ENCODE measurements around the gene TOGARAM2. TPM values are rescaled to one million over a fixed set of nuclear protein-coding genes. Genes with fewer than 3 reads are reported as not detected.

Gene TOGARAM2
- total and polyA plus RNA-seq, 2 of the 8 experiments (the other 6 are each of a cell fraction or from before 2014, with no cell fraction given), result 0.42 to 1.4 TPM

GRCh38 chr2:29021886-29022285 lies 40.8 kb downstream of the TOGARAM2 start:
- H3K14ac ChIP-seq (ENCODE audit: insufficient read length), result no peak overlapping the region

More at GRCh38 chr2:29021886-29022285, 40.8 kb downstream of the TOGARAM2 start:
- Histone ChIP-seq H3K4ac (replicated peaks; ENCODE audit: insufficient read length, low read depth, low read length) (no peak overlapping the region), H3K4me1 (replicated peaks in 1 of 4; ENCODE audit: control insufficient read depth in 3 of 4, insufficient read depth in 4 of 4, low read length in 3 of 4) (peaks cover 0 to 6% (median 3%) of the 10 kb centered on the region in 4 experiments; a peak in 4 of 7 replicates), H3K27ac (ENCODE audit: low read depth, low read length) (no peak overlapping the region), H2BK120ac (replicated peaks; ENCODE audit: low read depth, low read length) (no peak overlapping the region), H3K23ac (ENCODE audit: insufficient read length) (no peak overlapping the region), H2AK5ac (ENCODE audit: low read depth, low read length) (no peak overlapping the region), H2BK20ac (ENCODE audit: low read length) (no peak overlapping the region), H3K79me2 (ENCODE audit: control insufficient read depth in 1 of 2, insufficient read depth in 2 of 2, low read length in 2 of 2) (no peaks in the 10 kb centered on the region), H3K56ac (replicated peaks; ENCODE audit: insufficient read length, low read depth, low read length) (no peak overlapping the region), H4K5ac (ENCODE audit: insufficient read length, low read depth, low read length) (no peak overlapping the region), H2AFZ (ENCODE audit: low read length) (no peak overlapping the region), H3K4me2 (ENCODE audit: insufficient read depth in 1 of 2, low read depth in 2 of 2, low read length in 2 of 2) (no peak overlapping the region), H3K9ac (replicated peaks in 1 of 4; ENCODE audit: extremely low read depth in 1 of 4, low read depth in 3 of 4, low read length in 3 of 4) (no peak overlapping the region), H3K79me1 (ENCODE audit: low read depth, low read length) (no peaks in the 10 kb centered on the region), H3K36me3 (ENCODE audit: control insufficient read depth in 2 of 4, insufficient read depth in 4 of 4, low read length in 3 of 4) (no peaks in the 10 kb centered on the region), H3K27me3 (replicated peaks in 1 of 4; ENCODE audit: control insufficient read depth in 3 of 4, extremely low read depth in 1 of 4, insufficient read depth in 3 of 4, low read length in 3 of 4) (no peaks in the 10 kb centered on the region), H4K91ac (replicated peaks; ENCODE audit: insufficient read length, low read length) (no peak overlapping the region), H3K9me3 (ENCODE audit: insufficient read depth in 2 of 2, low read depth in 1 of 2, low read length in 1 of 2) (no peaks in the 10 kb centered on the region), H3K4me3 (ENCODE audit: extremely low read depth in 1 of 4, insufficient read depth in 2 of 4, low read depth in 3 of 4, low read length in 4 of 4) (no peak overlapping the region), H2BK5ac (ENCODE audit: low read depth, low read length) (no peak overlapping the region), H4K8ac (ENCODE audit: extremely low read depth, insufficient read depth, low read length) (no peak overlapping the region), H2BK15ac (ENCODE audit: low read length) (no peak overlapping the region), H3K18ac (ENCODE audit: extremely low read depth, low read length) (no peak overlapping the region), H4K20me1 (replicated peaks in 1 of 2; ENCODE audit: control insufficient read depth in 1 of 2, insufficient read depth in 2 of 2, low read length in 2 of 2) (no peaks in the 10 kb centered on the region), H3K23me2 (ENCODE audit: low read depth, low read length) (no peaks in the 10 kb centered on the region), H2BK12ac (ENCODE audit: low read depth, low read length) (no peak overlapping the region)
- ChIA-PET CTCF (ENCODE audit: partially characterized antibody) (interaction anchor here (1.4 kb wide), 1 partner anchor 11 kb away, joined by 5 read pairs; no protein-coding TSS in a partner anchor), POLR2A (ENCODE audit: partially characterized antibody) (no interaction called here)
- TF ChIP-seq SRF (IDR thresholded peaks at IDR 0.05; ENCODE audit: low read depth, low read length) (no peak), TAF7 (optimal IDR thresholded peaks at IDR 0.05; ENCODE audit: borderline replicate concordance, low read depth, low read length) (no peak)
- DNase-seq (ENCODE audit: low read depth in 1 of 2, low spot score in 2 of 2) (no peak), FAIRE-seq (no peak)
- WGBS, 2 experiments (ENCODE audit: extremely low coverage in 1 of 2, insufficient coverage in 1 of 2, insufficient read length in 1 of 2, insufficient replicate concordance in 2 of 2, low coverage in 1 of 2, low lambda C conversion rate in 2 of 2, missing lambda C conversion rate in 1 of 2), result 82% methylated on average over 7 of the region's 11 CpGs; no CpG with 5 or more reads in 1 of the 2 experiments

All from H1 (cell line).